Liver (tissue), 9 donors: ENCODE measurements around the gene RASD2. TPM values are rescaled to one million over a fixed set of nuclear protein-coding genes. Genes with fewer than 3 reads are reported as not detected.

ENCODE experiments used
- DNase-seq: peaks from one replicate; pipeline ENCODE4 v3.0.0-alpha.2; 2017; ENCODE audit warnings: low spot score
- H3K27ac ChIP-seq, 2 donors: one replicate each; pipeline ENCODE4 v1.7.0; 2013; ENCODE audit warnings: inconsistent platforms in 2 of 2, low read length in 2 of 2, control low read depth in 1 of 2, low read depth in 1 of 2, mild to moderate bottlenecking in 1 of 2
- H3K27me3 ChIP-seq, 4 donors: one replicate each; pipeline versions ENCODE4 v1.6.1 to v1.7.0; 2013; ENCODE audit warnings: low read length in 3 of 4, inconsistent platforms in 1 of 4, mild to moderate bottlenecking in 1 of 4, moderate library complexity in 1 of 4; ENCODE audit not compliant: control insufficient read depth in 4 of 4, insufficient read depth in 4 of 4
- H3K36me3 ChIP-seq, 4 donors: one replicate each; pipeline versions ENCODE4 v1.6.1 to v1.7.0; 2013; ENCODE audit warnings: low read length in 3 of 4, mild to moderate bottlenecking in 3 of 4, low read depth in 1 of 4, moderate library complexity in 1 of 4; ENCODE audit not compliant: control insufficient read depth in 4 of 4, insufficient read depth in 3 of 4
- H3K4me1 ChIP-seq, 4 donors: one replicate each; pipeline versions ENCODE4 v1.6.1 to v1.7.0; 2013; ENCODE audit warnings: low read length in 3 of 4, mild to moderate bottlenecking in 3 of 4, moderate library complexity in 1 of 4; ENCODE audit not compliant: control insufficient read depth in 4 of 4, insufficient read depth in 4 of 4
- H3K4me3 ChIP-seq, 3 donors: one replicate each; pipeline versions ENCODE4 v1.6.1 to v1.7.0; 2013; ENCODE audit warnings: low read length in 3 of 3, control low read depth in 1 of 3, low read depth in 1 of 3, mild to moderate bottlenecking in 1 of 3
- H3K9ac ChIP-seq, 2 donors: one replicate each; pipeline ENCODE4 v1.7.0; 2013; ENCODE audit warnings: low read length in 2 of 2, mild to moderate bottlenecking in 2 of 2, moderate library complexity in 2 of 2, control low read depth in 1 of 2, low read depth in 1 of 2
- H3K9me3 ChIP-seq, 4 donors: one replicate each; pipeline versions ENCODE4 v1.6.1 to v1.7.0; 2013; ENCODE audit warnings: low read length in 3 of 4; ENCODE audit not compliant: control insufficient read depth in 4 of 4
- ATF3 ChIP-seq: IDR thresholded peaks from 2 replicates; pipeline ENCODE4 v1.6.1; 2016; ENCODE audit warnings: antibody characterized with exemption
- CTCF ChIP-seq: fragments of 150-350 bp; IDR thresholded peaks from 2 replicates; pipeline ENCODE4 v1.5.1; 2017; ENCODE audit warnings: improper control_type of control experiment, low read depth, low read length; ENCODE audit not compliant: missing input control
- EGR1 ChIP-seq, 2 donors: IDR thresholded peaks; 2 replicates each; pipeline ENCODE4 v1.6.1; 2016 to 2018; ENCODE audit warnings: antibody characterized with exemption in 2 of 2, low read depth in 2 of 2
- FOXA1 ChIP-seq: IDR thresholded peaks from 2 replicates; pipeline ENCODE4 v1.6.1; 2016; ENCODE audit warnings: antibody characterized with exemption
- GABPA ChIP-seq, 2 donors: IDR thresholded peaks in 1 of 2; conservative IDR thresholded peaks in 1 of 2; 2 replicates each; pipeline ENCODE4 v1.6.1; 2016; ENCODE audit warnings: antibody characterized with exemption in 2 of 2, mild to moderate bottlenecking in 1 of 2, moderate library complexity in 1 of 2
- HNF4A ChIP-seq, 2 donors: conservative IDR thresholded peaks; 2 replicates each; pipeline ENCODE4 v1.6.1; 2016; ENCODE audit warnings: antibody characterized with exemption in 2 of 2, mild to moderate bottlenecking in 2 of 2
- HNF4G ChIP-seq: IDR thresholded peaks from 2 replicates; pipeline ENCODE4 v1.6.1; 2016; ENCODE audit warnings: antibody characterized with exemption
- JUND ChIP-seq, 2 donors: IDR thresholded peaks; 2 replicates each; pipeline ENCODE4 v1.6.1; 2016; ENCODE audit warnings: antibody characterized with exemption in 2 of 2
- MAX ChIP-seq: IDR thresholded peaks from 2 replicates; pipeline ENCODE4 v1.6.1; 2016; ENCODE audit warnings: antibody characterized with exemption
- NR2F2 ChIP-seq: IDR thresholded peaks from 2 replicates; pipeline ENCODE4 v1.6.1; 2016; ENCODE audit warnings: antibody characterized with exemption
- RAD21 ChIP-seq, 2 donors: IDR thresholded peaks; 2 replicates each; pipeline ENCODE4 v1.6.1; 2016; ENCODE audit warnings: antibody characterized with exemption in 2 of 2, mild to moderate bottlenecking in 2 of 2
- REST ChIP-seq: IDR thresholded peaks from 2 replicates; pipeline ENCODE4 v1.6.1; 2016; ENCODE audit warnings: antibody characterized with exemption, mild to moderate bottlenecking
- RXRA ChIP-seq, 2 donors: IDR thresholded peaks; 2 replicates each; pipeline ENCODE4 v1.6.1; 2017 to 2018; ENCODE audit warnings: antibody characterized with exemption in 2 of 2, mild to moderate bottlenecking in 1 of 2
- SP1 ChIP-seq: IDR thresholded peaks from 2 replicates; pipeline ENCODE4 v1.6.1; 2018; ENCODE audit warnings: antibody characterized with exemption, mild to moderate bottlenecking
- TAF1 ChIP-seq: conservative IDR thresholded peaks from 2 replicates; pipeline ENCODE4 v1.6.1; 2016; ENCODE audit warnings: antibody characterized with exemption, mild to moderate bottlenecking
- YY1 ChIP-seq: IDR thresholded peaks from 2 replicates; pipeline ENCODE4 v1.6.1; 2016; ENCODE audit warnings: antibody characterized with exemption, mild to moderate bottlenecking
- ZBTB33 ChIP-seq: IDR thresholded peaks from 2 replicates; pipeline ENCODE4 v1.6.1; 2016; ENCODE audit warnings: antibody characterized with exemption
- WGBS: extraction: QIAGEN DNeasy Blood & Tissue Kit; methylation state at CpG from one replicate; pipeline ENCODE4 v1.1.7; 2013; 5-methylcytosine and 5-hydroxymethylcytosine counted together
- polyA plus RNA-seq, 2 donors: library from polyadenylated mRNA; stranded (reverse) in 1 of 2; unstranded in 1 of 2; fragments of 200-250 nt in 1 of 2; fragments of >200 nt in 1 of 2; fragmentation: Nextera tagmentation in 1 of 2; extraction: Ambion mirVana in 1 of 2; gene quantifications; one replicate each; pipeline versions ENCODE4 v1.2.1 to v1.2.3, GENCODE V29; 2013 to 2015
- total RNA-seq, 2 donors: library from RNA; depleted of rRNA; stranded (reverse); fragments of >200 nt; gene quantifications; one replicate each; pipeline ENCODE4 v1.2.3, GENCODE V29; 2014
- donor health status: healthy.
- donor health status: healthy.
- donor health status: healthy.
- donor health status: healthy.
- donor health status: healthy.

The RASD2 gene
- total and polyA plus RNA-seq, 4 donors = under 0.01 to 0.05 TPM; not detected in 2

GRCh38 chr22:35530700-35531099, 9.9 kb upstream of the RASD2 start (continued):
- TF ChIP-seq ZBTB33 (no peak), HNF4A (conservative IDR thresholded peaks at IDR 0.05) (no peak)

- DNase-seq = no peak
- Histone ChIP-seq H3K27ac (no peak overlapping the region), H3K4me1 (peaks cover 0 to 7% (median 4%) of the 10 kb centered on the region in 4 donors), H3K9me3 (no peaks in the 10 kb centered on the region), H3K9ac (no peak overlapping the region), H3K27me3 (no peaks in the 10 kb centered on the region), H3K4me3 (no peak overlapping the region), H3K36me3 (no peaks in the 10 kb centered on the region)
- TF ChIP-seq ATF3 (no peak), HNF4A (conservative IDR thresholded peaks at IDR 0.05) (no peak), SP1 (no peak), REST (no peak), EGR1 (IDR thresholded peaks at IDR 0.05; ENCODE audit: low read depth in 2 of 2) (no peak), JUND (IDR thresholded peaks at IDR 0.05) (no peak), HNF4G (no peak), CTCF (no peak), NR2F2 (no peak), MAX (no peak), GABPA (IDR thresholded peaks at IDR 0.05 in 1 of 2, conservative IDR thresholded peaks at IDR 0.05 in 1 of 2) (no peak), TAF1 (no peak)
- 93% methylated on average over 6 of the region's 6 CpGs for WGBS
Observed at GRCh38 chr22:35531202-35531601, 9.4 kb upstream of the RASD2 start.

- no peak for DNase-seq
- no peaks in the 10 kb centered on the region for H3K27me3 ChIP-seq
- no peak for TF ChIP-seq NR2F2
- TF ChIP-seq HNF4A (conservative IDR thresholded peaks at IDR 0.05) = no peak
- no peak for TF ChIP-seq SP1
- TF ChIP-seq CTCF = no peak
- TF ChIP-seq EGR1 (IDR thresholded peaks at IDR 0.05; ENCODE audit: low read depth in 2 of 2) = no peak
- no peak for TF ChIP-seq TAF1
- TF ChIP-seq ZBTB33 = no peak
- no peak for TF ChIP-seq JUND (IDR thresholded peaks at IDR 0.05)
- TF ChIP-seq ATF3 = no peak
- no peak for TF ChIP-seq GABPA (IDR thresholded peaks at IDR 0.05 in 1 of 2, conservative IDR thresholded peaks at IDR 0.05 in 1 of 2)
- no peak for TF ChIP-seq RAD21 (IDR thresholded peaks at IDR 0.05)
- TF ChIP-seq FOXA1 = no peak
- TF ChIP-seq YY1 = no peak
- TF ChIP-seq RXRA (IDR thresholded peaks at IDR 0.05) = no peak
- H3K4me1 ChIP-seq = peaks cover 0 to 8% (median 5%) of the 10 kb centered on the region in 4 donors
- H3K36me3 ChIP-seq = no peaks in the 10 kb centered on the region
- H3K27ac ChIP-seq = no peak overlapping the region
- H3K9me3 ChIP-seq = no peaks in the 10 kb centered on the region
- 90% methylated on average over 2 of the region's 2 CpGs for whole genome bisulfite sequencing
- no peak overlapping the region for H3K4me3 ChIP-seq
- H3K9ac ChIP-seq = no peak overlapping the region
Observed at GRCh38 chr22:35531676-35532075, 9.0 kb upstream of the RASD2 start.
